ENCODE measurements around the gene APBB2. TPM values are rescaled to one million over a fixed set of nuclear protein-coding genes. Genes with fewer than 3 reads are reported as not detected.

The APBB2 gene
- total and polyA plus RNA-seq, 2 of the 4 experiments (the other 2 are of a cell fraction): 47.9 to 75.5 TPM

GRCh38 chr4:40910706-40911105 lies 303.6 kb downstream of the APBB2 start:
- Histone ChIP-seq H3K27ac (ENCODE audit: insufficient read depth, low read length) (no peak overlapping the region), H3K9ac (ENCODE audit: low read depth, low read length) (no peak overlapping the region), H4K20me1 (ENCODE audit: insufficient read depth, low read length) (peaks cover 6% of the 10 kb centered on the region; the same call in 1 of the 2 replicates), H4K8ac (ENCODE audit: low read depth in 2 of 2, low read length in 2 of 2) (no peak overlapping the region), H3K56ac (ENCODE audit: extremely low read depth, insufficient read depth, low read length) (no peak overlapping the region), H3K9me1 (ENCODE audit: insufficient read depth, low read length) (peaks cover 7% of the 10 kb centered on the region; the same call in 1 of the 2 replicates), H3K14ac (replicated peaks; ENCODE audit: low read depth, low read length) (peak overlapping the region; percentile 42), H2BK20ac (ENCODE audit: low read depth, low read length) (peak overlapping the region; percentile 58; the same call in 1 of the 2 replicates), H3K4me1 (ENCODE audit: control insufficient read depth, insufficient read depth, low read length) (peaks cover 16% of the 10 kb centered on the region), H3K79me1 (ENCODE audit: low read depth in 1 of 2, low read length in 2 of 2) (no peaks in the 10 kb centered on the region), H3K4me3 (ENCODE audit: insufficient read depth, low read depth, low read length) (no peak overlapping the region), H4K5ac (ENCODE audit: low read depth, low read length) (no peak overlapping the region), H2AK5ac (ENCODE audit: low read depth, low read length) (0 out of 2 replicates have a peak overlapping the region, but pooled peaks have one; percentile 42), H3K9me3 (ENCODE audit: control insufficient read depth, insufficient read depth, low read length) (no peaks in the 10 kb centered on the region), H3K27me3 (ENCODE audit: control insufficient read depth, insufficient read depth, low read length) (no peaks in the 10 kb centered on the region), H3K4ac (ENCODE audit: low read depth, low read length) (peak overlapping the region; percentile 18; the same call in 1 of the 2 replicates), H2BK15ac (ENCODE audit: low read depth, low read length) (peak overlapping the region; percentile 31; the same call in 1 of the 3 replicates), H3K36me3 (ENCODE audit: control insufficient read depth, insufficient read depth, low read length) (no peaks in the 10 kb centered on the region), H2BK5ac (ENCODE audit: low read depth, low read length, poor library complexity, severe bottlenecking) (peak overlapping the region; percentile 0), H2BK120ac (ENCODE audit: low read depth, low read length) (peak overlapping the region; percentile 56), H3K4me2 (ENCODE audit: low read depth, low read length) (no peak overlapping the region), H2AK9ac (replicated peaks; ENCODE audit: low read depth, low read length, poor library complexity) (no peak overlapping the region), H4K91ac (ENCODE audit: insufficient read depth, low read depth, low read length) (peak overlapping the region; percentile 10; the same call in 1 of the 2 replicates), H3K18ac (ENCODE audit: low read depth, low read length) (no peak overlapping the region), H2AFZ (replicated peaks; ENCODE audit: low read length, poor library complexity) (no peak overlapping the region), H3K23ac (ENCODE audit: low read depth, low read length) (0 out of 2 replicates have a peak overlapping the region, but pooled peaks have one; percentile 19)
- in situ Hi-C loops (cut with MboI; ENCODE audit: low sequenced_read_pairs): loop anchor here (25.0 kb wide), 1 partner anchor 752 kb away; no protein-coding TSS in a partner anchor
- ChIA-PET CTCF (interaction anchor here (1.1 kb wide), 1 partner anchor 14 kb away, joined by 4 read pairs; no protein-coding TSS in a partner anchor), POLR2A (ENCODE audit: unreplicated experiment) (no interaction called here)
- ATAC-seq (ENCODE audit: low read depth) (no peak), DNase-seq (peak; percentile 49)
- dilution Hi-C loops (cut with HindIII; ENCODE audit: low sequenced_read_pairs, unreplicated experiment): no loop called here
- BruUV-seq (replicated peaks): no TSS peak
- intact Hi-C loops (cut with micrococcal nuclease): no loop called here
- WGBS, 2 experiments (ENCODE audit: extremely low coverage in 2 of 2, insufficient read length in 1 of 2): no CpG with 5 or more reads among the region's 5 CpGs
- no peak for TF ChIP-seq CHD1 (IDR thresholded peaks at IDR 0.05; ENCODE audit: low read depth, low read length)
- no peak for TF ChIP-seq NFE2L2 (IDR thresholded peaks at IDR 0.05; ENCODE audit: low read depth, low read length)
- TF ChIP-seq MAFK (IDR thresholded peaks at IDR 0.05; ENCODE audit: low read depth, low read length): no peak
- no peak for TF ChIP-seq RCOR1 (IDR thresholded peaks at IDR 0.05; ENCODE audit: insufficient replicate concordance, low read length)
- TF ChIP-seq RAD21 (IDR thresholded peaks at IDR 0.05; ENCODE audit: low read length): no peak
- TF ChIP-seq MAZ (IDR thresholded peaks at IDR 0.05; ENCODE audit: borderline replicate concordance, low read depth, low read length): no peak
- TF ChIP-seq, protein P1, sequence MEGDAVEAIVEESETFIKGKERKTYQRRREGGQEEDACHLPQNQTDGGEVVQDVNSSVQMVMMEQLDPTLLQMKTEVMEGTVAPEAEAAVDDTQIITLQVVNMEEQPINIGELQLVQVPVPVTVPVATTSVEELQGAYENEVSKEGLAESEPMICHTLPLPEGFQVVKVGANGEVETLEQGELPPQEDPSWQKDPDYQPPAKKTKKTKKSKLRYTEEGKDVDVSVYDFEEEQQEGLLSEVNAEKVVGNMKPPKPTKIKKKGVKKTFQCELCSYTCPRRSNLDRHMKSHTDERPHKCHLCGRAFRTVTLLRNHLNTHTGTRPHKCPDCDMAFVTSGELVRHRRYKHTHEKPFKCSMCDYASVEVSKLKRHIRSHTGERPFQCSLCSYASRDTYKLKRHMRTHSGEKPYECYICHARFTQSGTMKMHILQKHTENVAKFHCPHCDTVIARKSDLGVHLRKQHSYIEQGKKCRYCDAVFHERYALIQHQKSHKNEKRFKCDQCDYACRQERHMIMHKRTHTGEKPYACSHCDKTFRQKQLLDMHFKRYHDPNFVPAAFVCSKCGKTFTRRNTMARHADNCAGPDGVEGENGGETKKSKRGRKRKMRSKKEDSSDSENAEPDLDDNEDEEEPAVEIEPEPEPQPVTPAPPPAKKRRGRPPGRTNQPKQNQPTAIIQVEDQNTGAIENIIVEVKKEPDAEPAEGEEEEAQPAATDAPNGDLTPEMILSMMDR (conservative IDR thresholded peaks at IDR 0.05; ENCODE audit: low read depth, low read length): no peak
- no peak for TF ChIP-seq FOS (IDR thresholded peaks at IDR 0.05; ENCODE audit: low read depth, low read length)
- TF ChIP-seq CEBPB (IDR thresholded peaks at IDR 0.05; ENCODE audit: low read depth, low read length): no peak
- no peak for TF ChIP-seq MXI1 (IDR thresholded peaks at IDR 0.05; ENCODE audit: borderline replicate concordance, low read depth, low read length)
- TF ChIP-seq, protein P2, sequence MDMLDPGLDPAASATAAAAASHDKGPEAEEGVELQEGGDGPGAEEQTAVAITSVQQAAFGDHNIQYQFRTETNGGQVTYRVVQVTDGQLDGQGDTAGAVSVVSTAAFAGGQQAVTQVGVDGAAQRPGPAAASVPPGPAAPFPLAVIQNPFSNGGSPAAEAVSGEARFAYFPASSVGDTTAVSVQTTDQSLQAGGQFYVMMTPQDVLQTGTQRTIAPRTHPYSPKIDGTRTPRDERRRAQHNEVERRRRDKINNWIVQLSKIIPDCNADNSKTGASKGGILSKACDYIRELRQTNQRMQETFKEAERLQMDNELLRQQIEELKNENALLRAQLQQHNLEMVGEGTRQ (IDR thresholded peaks at IDR 0.05; ENCODE audit: low read depth, low read length): no peak
- no peak for TF ChIP-seq RFX5 (IDR thresholded peaks at IDR 0.05; ENCODE audit: low read depth, low read length)
- TF ChIP-seq BHLHE40 (IDR thresholded peaks at IDR 0.05; ENCODE audit: low read depth, low read length): no peak
- TF ChIP-seq POLR2A (IDR thresholded peaks at IDR 0.05; ENCODE audit: low read depth, low read length): no peak
- no peak for TF ChIP-seq ELK1 (IDR thresholded peaks at IDR 0.05; ENCODE audit: borderline replicate concordance, low read depth, low read length)

Data from IMR-90 (cell line).